GM19328 (cell line): ENCODE results near the gene KRI1.
"Not testable (repeated sequence)": the region's sequence is repeated elsewhere in the genome, so short reads cannot be mapped to it uniquely, and the experiment has no call there.

Source experiments
- ATAC-seq: cut with Tn5 transposase; IDR thresholded peaks from one replicate; pipeline ENCODE4 v1.9.1; 2021; ENCODE audit warnings: mild to moderate bottlenecking, moderate library complexity; ENCODE audit not compliant: unreplicated experiment

The KRI1 gene

DNA sequence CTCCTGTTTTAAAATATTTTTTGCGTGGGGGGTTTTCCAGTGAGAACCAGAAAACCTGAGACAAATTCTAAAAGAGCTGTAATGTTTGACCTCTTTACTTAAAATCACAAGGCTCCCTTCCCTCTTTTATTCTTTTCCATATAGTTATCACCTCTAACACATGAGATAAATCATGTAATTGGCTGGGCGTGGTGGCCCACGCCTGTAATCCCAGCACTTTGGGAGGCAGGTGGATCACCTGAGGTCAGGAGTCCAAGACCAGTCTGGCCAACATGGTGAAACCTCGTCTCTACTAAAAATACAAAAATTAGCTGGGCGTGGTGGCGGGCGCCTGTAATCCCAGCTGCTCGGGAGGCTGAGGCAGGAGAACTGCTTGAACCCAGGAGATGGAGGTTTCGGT, 14.8 kb downstream of the KRI1 start:
- ATAC-seq = not testable (repeated sequence)

DNA sequence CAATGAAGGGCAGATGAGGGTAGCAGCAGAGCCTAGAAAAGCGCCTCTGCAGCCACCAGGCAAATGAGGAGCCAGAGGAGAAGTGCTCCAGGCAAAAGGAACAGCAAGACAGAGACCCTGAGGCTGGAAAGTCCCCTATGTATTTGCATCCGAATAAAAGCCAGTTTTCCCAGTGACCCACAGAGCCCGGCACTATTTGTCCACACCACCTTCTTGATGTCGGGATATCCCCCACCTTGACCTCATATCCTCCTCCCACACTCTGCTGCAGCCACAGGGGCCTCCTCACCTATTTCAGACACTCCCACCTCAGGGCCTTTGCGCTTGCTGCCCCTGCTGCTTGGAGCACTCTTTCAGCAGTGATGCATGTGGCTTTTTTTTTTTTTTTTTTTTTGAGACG, 15.5 kb downstream of the KRI1 start:
- ATAC-seq = no peak

DNA sequence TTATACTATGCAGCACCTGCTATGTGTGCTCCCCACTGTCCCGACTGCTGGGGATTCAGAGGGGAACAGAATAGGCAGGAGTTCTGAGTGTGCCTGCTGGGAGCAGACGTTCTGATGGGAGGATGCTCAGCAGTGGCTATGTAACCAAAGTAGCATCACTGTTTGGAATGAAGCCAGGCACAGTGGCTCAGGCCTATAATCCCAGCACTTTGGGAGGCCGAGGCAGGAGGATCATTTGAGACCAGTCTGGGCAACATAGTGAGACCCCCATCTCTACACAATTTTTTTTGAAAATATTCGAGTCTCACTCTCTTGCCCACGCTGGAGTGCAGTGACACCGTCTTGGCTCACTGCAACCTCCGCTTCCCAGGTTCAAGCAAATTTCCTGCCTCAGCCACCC, 16.1 kb downstream of the KRI1 start:
- ATAC-seq = no peak

DNA sequence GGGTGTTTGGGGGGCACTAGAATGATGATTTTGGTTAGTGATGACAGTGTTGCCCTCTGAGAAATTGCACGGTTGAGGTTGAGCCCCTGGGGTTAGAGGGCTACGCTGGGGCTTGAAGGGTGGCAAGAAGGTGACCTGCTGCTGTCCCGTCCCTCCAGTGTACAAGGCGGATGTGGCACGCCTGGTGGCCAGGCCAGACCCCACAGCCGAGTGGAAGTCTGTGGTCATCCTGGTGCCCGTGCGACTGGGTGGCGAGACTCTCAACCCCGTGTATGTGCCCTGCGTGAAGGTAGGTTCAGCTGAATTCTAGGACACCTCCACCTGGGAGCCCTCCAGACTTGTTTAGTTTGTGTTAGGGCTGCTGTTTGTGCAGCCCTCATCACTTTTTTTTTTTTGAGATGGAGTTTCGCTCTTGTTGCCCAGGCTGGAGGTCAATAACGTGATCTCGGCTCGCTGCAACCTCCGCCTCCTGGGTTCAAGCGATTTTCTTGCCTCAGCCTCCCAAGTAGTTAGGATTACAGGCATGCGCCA, 17.0 kb downstream of the KRI1 start:
- ATAC-seq = no peak

DNA sequence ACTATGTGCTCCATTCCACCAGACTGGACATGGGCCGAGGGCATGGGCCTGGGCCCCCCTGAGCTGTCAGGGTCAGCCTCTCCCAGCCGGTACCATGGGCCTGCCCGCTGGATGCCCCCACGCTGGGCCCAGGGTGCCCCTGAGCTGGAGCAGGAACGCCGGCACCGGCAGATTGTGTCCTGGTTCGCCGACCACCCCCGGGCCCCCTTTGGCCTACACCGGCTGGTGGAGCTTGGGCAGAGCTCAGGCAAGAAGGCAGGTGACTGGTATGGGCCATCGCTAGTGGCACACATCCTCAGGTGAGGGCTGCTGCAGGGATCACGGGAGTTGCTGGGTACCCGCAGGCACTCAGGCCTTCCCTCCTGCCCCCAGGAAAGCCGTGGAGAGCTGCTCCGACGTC, 19.0 kb downstream of the KRI1 start:
- ATAC-seq = no peak

DNA sequence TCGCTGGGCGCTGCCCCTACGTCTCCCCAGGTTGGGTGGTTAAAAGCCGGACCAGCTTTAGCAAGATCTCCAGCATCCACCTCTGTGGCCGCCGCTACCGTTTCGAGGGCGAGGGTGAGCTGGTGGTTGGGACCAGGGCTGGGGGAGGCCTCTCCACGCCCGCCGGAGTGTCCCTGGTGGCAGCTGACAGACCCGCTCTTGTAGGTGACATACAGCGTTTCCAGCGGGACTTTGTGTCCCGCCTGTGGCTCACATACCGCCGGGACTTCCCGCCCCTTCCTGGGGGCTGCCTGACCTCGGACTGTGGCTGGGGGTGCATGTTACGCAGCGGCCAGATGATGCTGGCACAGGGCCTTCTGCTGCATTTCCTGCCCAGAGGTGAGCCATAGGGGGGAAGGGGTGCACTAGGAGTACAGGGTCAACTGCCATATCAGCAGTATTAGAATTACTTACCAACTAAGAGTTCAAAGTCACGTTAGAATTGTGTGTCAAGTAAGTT, 21.0 kb downstream of the KRI1 start:
- ATAC-seq = no peak

DNA sequence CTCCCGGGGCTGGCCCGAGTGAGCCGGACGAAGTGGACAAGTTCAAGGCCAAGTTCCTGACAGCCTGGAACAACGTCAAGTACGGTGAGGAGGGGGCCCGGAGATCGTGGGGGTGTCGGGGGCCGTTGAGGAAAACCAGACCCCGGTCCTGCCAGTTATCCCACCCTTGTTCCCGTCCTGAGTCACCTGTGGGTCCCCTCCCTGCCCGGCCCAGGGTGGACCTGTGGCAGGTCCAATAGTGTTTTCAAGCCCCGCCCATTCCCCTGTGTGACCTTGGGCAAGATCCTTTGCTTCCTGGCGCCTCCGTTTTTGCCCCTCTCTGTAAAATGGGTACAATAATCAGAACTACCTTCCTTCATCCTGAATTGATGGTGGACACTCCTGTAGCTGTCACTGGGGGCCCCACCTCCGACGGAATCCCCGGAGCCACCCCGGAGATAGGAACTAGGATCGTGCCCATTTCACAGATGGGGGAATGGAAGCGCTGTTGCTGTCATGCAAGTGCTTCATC, 21.5 kb downstream of the KRI1 start:
- ATAC-seq = no peak

DNA sequence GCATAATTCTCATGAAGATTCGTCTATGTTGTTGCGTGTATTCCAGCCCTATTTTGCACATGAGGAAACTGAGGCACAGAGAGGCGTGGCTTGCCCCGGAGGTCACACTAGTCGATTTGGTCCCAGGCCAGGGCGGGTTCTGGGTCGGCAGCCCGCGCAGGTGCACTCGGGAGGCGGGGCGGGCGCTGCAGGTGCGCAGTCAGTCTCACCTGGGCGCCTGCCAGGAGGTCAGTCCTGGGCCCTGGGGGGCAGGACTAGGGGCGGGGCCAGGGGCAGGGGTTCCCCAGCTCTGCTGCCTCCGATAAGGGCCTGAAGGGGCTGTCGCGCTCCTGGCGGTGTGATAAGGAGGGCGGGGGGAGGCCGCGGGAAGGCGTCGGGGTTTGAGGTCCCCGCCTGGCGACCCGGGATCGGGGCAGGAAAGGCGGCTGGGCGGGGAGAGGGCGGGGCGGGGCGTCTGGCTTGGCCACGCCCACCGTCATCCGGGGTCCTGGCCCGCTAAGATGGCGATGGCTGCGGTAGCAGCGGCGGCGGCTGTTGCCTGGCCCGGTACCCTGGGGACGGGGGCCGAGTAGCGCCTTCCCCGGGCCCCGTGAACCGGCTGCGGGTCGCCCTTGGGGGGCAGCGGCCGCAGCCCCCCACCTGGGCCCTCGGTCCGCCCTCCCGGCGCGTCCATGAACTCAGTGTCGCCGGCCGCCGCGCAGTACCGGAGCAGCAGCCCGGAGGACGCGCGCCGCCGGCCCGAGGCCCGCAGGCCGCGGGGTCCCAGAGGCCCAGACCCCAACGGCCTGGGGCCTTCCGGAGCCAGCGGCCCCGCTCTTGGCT, 22.2 kb downstream of the KRI1 start, which contains the start of gene ATG4D:
ATG4D (plus strand) TSS at position 485 of the 822 bp plus-strand sequence; CDS start at position 672, 187 bp downstream.
- ATAC-seq = no peak

DNA sequence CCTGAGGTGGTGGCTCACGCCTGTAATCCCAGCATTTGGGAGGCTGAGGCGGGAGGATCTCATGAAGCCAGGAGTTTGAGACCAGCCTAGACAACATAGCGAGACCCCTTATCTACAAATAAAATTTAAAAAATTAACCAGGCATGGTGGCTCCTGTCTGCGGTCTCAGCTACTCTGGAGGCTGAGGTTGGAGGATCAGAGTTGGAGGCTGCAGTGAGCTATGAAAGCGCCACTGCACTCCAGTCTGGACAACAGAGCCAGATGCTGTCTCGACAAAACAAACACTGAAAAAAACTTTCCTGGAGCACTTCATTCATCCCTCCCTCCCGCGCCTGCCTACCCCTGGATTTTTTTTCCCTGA, 22.8 kb downstream of the KRI1 start:
- ATAC-seq = no peak

DNA sequence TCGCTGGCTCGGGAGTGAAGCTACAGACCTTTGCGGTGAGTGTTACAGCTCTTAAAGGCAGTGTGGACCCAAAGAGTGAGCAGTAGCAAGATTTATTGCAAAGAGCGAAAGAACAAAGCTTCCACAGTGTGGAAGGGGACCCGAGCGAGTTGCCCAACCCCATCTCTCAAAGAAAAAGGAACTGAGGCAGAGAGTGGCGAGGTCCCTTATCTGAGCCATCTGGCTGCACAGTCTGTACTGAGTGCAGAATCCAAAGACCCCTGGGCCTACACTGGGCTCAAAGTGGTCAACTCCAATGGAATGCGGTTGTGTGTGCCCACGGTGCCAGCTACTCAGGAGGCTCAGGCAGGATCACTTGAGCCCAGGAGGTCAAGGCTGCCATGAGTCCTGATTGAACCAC, 26.8 kb downstream of the KRI1 start:
- ATAC-seq = not testable (repeated sequence)

DNA sequence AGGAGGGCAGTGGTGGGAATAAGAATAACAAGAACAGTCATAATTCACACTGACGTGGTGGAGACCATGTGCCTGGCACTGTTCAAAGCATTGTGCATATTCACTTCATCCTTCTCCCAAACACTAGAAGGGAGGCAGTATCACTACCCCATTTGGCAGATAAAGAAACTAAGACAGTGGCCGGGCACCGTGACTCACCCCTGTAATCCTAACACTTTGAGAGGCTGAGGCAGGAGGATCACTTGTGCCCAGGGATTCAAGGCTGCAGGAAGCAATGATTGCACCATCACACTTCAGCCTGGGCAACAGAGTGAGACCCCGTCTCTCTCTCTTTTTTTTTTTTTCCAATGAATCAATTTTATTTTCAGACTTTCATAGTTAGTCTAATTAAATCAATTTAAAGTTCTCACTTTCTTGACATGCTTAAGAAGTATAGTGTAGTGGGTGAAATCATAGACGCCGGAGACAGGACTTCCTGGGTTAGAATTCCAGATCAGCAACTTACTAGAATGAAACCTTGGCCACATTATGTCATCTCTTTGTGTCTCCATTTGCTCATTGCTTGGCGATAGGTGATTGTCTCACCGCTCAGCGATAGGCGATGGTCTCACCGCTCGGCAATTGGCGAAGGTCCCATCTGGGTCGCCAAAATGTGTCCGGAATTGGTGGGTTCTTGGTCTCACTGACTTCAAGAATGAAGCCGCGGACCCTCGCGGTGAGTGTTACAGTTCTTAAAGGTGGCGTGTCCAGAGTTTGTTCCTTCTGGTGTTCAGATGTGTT, 27.4 kb downstream of the KRI1 start:
- ATAC-seq = no peak

DNA sequence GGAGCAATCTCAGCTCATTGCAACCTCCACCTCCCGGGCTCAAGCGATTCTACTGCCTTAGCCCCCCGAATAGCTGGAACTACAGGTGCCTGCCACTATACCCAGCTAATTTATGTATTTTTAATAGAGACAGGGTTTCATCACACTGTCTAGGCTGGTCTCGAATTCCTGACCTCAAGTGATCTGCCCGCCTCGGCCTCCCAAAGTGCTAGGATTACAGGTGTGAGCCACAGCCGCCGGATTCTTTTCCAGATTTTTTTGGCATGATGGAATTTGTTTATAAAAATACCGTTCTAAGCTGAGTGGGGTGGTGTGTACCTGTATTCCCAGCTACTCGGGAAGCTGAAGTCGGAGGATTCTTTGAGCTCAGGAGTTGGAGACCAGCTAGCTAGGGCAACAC, 28.1 kb downstream of the KRI1 start:
- no peak for ATAC-seq

DNA sequence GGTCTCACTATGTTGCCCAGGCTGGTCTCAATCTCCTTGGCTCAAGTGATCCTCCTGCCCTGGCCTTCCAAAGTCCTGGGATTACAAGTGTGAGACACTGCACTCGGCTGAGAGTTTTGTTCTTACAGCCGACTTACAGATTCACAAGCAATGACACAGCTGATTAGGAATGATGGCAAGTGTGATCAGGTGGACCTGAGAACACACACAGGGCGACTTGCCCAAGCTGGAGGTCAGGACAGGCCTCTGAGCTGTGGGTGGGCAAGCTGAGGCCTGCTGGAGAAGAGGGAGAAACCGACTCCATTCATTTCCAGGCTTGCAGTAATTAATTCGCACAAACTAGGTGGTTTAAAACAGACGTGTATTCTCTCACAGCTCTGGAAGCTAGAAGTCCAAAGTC, 30.2 kb downstream of the KRI1 start:
- ATAC-seq = no peak

DNA sequence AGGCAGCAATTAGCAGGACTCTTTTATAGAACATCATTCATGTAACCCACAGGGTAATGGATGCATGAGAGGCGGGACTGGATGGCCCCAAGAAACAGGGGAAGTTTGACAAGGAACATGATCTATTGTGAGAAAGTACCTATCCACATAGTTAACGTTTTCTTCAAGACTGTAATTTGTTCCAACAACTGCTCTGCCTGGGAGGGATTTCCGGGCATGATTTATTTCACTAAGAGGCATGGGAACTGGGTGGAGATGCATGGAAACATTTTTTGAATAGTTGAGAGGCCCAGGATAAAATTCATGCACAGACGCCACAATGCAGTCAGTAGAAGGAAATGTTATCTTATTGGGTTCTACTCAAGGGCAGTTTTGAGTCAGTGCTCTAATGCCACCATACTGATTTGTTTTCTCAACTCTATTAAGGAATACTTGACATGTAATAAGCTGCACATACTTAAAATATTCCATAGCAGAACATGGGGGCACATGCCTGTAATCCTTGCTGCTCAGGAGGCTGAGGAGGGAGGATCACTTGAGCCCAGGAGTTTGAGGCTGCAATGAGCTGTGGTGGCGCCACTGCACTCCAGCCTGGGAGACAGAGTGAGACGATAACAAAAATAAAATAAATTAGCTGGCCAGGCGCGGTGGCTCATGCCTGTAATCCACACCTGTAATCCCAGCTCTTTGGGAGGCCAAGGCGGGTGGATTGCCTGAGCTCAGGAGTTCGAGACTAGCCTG, 32.0 kb downstream of the KRI1 start:
- ATAC-seq = no peak

DNA sequence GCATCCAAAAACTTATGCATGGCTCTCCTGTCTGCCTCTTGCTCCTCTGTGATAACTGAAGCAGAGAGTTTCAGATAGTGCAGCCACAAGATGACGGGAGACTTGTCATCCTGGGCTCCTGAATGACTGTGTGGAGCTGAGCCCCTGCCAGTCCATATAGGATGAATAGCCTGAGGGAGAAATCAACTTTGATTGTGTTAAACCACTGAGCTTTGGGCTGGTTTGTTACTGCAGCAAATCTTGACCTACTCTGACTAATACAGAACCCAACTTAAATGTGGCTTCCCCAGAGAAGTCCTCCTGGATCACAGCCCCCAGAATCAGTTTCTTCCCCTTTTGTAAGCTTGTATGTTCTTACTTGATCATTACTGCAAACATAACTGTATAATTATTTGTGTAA, 33.4 kb downstream of the KRI1 start:
- no peak for ATAC-seq

DNA sequence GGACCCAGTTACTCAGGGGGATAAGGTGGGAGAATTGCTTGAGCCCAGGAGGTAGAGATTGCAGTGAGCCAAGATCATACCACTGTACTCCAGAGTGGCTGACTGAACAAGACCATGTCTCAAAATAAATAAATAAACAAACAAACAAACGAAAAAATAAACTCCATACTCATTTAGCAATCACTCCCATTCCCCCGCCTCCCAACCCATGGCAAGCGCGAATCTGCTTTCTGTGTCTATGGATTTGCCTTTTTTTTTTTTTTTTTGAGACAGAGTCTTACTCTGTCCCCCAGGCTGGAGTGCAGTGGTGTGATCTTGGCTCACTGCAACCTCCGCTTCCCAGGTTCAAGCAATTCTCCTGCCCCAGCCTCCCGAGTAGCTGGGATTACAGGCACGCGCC, 38.9 kb downstream of the KRI1 start:
- not testable (repeated sequence) for ATAC-seq

DNA sequence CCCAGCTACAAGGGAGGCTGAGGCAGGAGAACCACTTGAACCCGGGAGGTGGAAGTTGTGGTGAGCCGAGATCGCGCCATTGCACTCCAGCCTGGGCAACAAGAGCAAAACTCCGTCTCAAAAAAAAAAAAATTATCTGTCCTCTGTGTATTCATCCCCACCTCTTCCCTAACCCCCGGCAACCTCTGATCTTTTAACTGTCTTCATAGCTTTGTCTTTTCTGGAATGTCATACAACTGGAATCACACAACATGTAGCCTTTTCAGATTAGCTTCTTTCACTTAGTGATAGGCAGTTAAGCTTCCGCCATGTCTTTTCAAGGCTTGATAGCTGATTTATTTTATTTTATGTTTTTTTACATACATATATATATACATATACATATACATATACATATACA, 40.2 kb downstream of the KRI1 start:
- ATAC-seq = no peak

DNA sequence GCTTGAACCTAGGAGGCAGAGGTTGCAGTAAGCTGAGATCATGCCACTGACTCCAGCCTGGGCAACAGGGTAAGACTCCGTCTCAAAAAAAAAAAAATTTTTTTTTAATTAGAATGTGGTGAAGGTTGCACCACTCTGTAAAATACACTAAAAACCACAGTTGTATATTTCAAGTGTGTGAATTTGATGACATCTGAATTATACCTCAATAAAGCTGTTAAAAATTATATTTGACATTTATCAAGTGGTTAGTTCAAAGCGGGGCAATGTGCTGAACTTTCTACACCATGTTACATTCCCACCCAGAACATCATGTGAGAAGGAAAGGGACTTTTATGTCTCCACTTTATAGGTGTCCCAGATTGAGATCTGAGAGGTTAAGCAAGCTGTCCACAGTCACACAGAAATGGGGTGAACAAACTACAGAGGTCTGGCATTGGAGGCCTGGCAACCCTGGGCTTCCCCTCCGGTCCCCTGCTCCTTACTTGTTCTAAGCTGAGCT, 42.6 kb downstream of the KRI1 start:
- no peak for ATAC-seq

DNA sequence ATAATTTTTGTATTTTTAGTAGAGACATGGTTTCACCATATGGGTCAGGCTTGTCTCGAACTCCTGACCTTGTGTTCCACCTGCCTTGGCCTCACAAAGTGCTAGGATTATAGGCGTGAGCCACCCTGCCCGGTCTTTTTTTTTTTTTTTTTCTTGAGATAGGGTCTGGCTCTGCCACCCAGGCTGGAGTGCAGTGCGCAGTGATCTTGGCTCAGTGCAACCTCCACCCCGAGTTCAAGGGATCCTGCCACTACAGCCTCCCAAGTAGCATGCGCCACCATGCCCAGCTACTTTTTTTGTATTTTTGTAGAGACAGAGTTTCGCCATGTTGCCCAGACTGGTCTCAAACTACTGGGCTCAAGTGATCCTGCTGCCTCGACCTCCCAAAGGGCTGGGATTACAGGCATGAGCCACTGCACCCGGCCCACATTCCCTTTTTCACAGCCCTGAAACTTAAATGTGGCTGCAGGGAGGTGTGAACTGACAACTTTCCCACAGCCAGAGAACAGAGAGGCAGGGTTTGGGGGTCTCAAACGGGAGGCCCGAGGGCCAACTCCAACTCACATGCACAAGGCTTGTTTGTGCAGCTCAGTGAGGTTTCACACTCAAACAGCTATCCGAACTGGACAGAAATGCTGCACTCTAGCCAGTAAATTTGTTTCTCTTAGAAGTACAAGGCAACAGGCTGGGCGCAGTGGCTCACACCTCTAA, 44.2 kb downstream of the KRI1 start:
- no peak for ATAC-seq

DNA sequence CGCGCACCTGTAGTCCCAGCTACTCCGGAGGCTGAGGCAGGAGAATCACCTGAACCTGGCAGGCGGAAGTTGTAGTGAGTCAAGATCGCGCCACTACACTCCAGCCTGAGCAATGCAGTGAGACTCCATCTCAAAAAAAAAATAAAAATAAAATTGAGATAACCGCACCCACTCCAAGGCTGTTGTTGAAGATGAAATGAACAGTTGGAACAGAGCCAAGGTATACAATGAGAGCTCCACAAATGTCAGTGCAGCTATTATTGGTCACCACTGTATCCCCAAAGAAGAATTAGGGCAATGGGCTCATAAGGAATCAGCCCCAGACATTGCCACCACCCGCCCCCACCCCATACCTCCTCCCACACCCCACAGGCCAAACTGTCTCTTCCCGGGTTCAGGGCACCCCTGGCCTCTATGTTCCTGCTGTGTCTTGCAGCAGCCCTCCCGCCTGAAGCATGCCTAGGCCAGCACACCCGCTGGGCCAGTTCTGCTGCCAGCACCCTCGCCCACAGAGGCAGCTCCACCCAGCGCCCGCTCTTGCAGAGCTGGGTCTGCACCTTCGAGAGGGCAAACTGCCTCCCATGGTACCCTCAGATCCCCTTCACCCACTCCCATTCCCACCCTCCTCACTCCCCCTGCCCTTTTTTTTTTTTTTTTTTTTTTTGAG, 45.0 kb downstream of the KRI1 start:
- no peak for ATAC-seq
